Kidney (tissue), 14 donors: Measurements from ENCODE around the gene ECSIT. TPM values are rescaled to one million over a fixed set of nuclear protein-coding genes. Genes with fewer than 3 reads are reported as not detected.

ENCODE experiments used
- DNase-seq, 5 donors: peaks; one replicate each; pipeline ENCODE4 v3.0.0-alpha.2; 2013 to 2020
- FAIRE-seq: peaks from 2 replicates; lab custom pipeline; 2012; peaks lifted over from hg19 to GRCh38; lab: Jason Lieb, UNC
- H3K27ac ChIP-seq, 2 donors: one replicate each; pipeline ENCODE4 v1.7.0; 2013; ENCODE audit warnings: low read depth in 2 of 2, low read length in 2 of 2, inconsistent platforms in 1 of 2
- H3K27me3 ChIP-seq: one replicate; pipeline ENCODE4 v1.7.1; 2013; ENCODE audit warnings: low read length, inconsistent platforms; ENCODE audit not compliant: control insufficient read depth, insufficient read depth
- H3K36me3 ChIP-seq, 3 donors: one replicate each; pipeline versions ENCODE4 v1.7.0 to v1.7.1; 2013; ENCODE audit warnings: low read length in 3 of 3, control low read depth in 1 of 3, inconsistent platforms in 1 of 3; ENCODE audit not compliant: insufficient read depth in 3 of 3, control insufficient read depth in 2 of 3
- H3K4me1 ChIP-seq, 3 donors: one replicate each; pipeline versions ENCODE4 v1.7.0 to v1.7.1; 2013; ENCODE audit warnings: low read length in 3 of 3, inconsistent platforms in 1 of 3, low read depth in 1 of 3; ENCODE audit not compliant: control insufficient read depth in 2 of 3, insufficient read depth in 2 of 3
- H3K4me3 ChIP-seq, 3 donors: one replicate each; pipeline versions ENCODE4 v1.7.0 to v1.8.1; 2013; ENCODE audit warnings: low read length in 3 of 3, control low read depth in 1 of 3, inconsistent platforms in 1 of 3
- H3K9ac ChIP-seq, 3 donors: one replicate each; pipeline versions ENCODE4 v1.7.0 to v1.7.1; 2013; ENCODE audit warnings: low read length in 3 of 3, control low read depth in 1 of 3, inconsistent platforms in 1 of 3
- H3K9me3 ChIP-seq, 3 donors: one replicate each; pipeline versions ENCODE4 v1.7.0 to v1.7.1; 2013; ENCODE audit warnings: low read length in 3 of 3, control low read depth in 1 of 3, inconsistent platforms in 1 of 3; ENCODE audit not compliant: control insufficient read depth in 2 of 3, insufficient read depth in 1 of 3
- intact Hi-C: fragments of 100-400 bp; cut with DNase I; formaldehyde crosslinking; loops from one replicate; pipeline ENCODE4 v1.11.1; 2022
- polyA plus RNA-seq: library from polyadenylated mRNA; stranded (reverse); fragments of 350-450 nt; fragmentation: Illumina TruSeq; extraction: RNeasy Lipid Tissue Mini Kit (QIAGEN cat#74804); gene quantifications from one replicate; pipeline ENCODE4 v1.2.3, GENCODE V29; 2014; ENCODE audit warnings: low read depth, low replicate concordance; ENCODE audit not compliant: insufficient read depth
- total RNA-seq: library from RNA; stranded (reverse); fragmentation: NEBNext Ultra II Directional; extraction: Animal tissue kit (Norgen Biotek cat#: 25700); gene quantifications from one replicate; pipeline ENCODE4 v1.2.1, GENCODE V29; 2021
- TF ChIP-seq, protein P1 (sequence below): IDR thresholded peaks from 3 replicates; pipeline ENCODE4 v1.5.1; 2012; ENCODE audit warnings: mild to moderate bottlenecking, moderate library complexity, borderline replicate concordance; ENCODE audit not compliant: insufficient read depth; ENCODE audit errors: extremely low read depth
- donor health status: control.
- donor health status: control.
- donor health status: control.
- donor health status: control.
- donor health status: control.
- donor health status: DM: yes; HTN: yes; CAD: no.
- donor health status: Normal renal cell carcinoma (clear cell type).

Gene ECSIT
- total and polyA plus RNA-seq, 2 donors from 2014 or later = 33.8 to 83.4 TPM

DNA sequence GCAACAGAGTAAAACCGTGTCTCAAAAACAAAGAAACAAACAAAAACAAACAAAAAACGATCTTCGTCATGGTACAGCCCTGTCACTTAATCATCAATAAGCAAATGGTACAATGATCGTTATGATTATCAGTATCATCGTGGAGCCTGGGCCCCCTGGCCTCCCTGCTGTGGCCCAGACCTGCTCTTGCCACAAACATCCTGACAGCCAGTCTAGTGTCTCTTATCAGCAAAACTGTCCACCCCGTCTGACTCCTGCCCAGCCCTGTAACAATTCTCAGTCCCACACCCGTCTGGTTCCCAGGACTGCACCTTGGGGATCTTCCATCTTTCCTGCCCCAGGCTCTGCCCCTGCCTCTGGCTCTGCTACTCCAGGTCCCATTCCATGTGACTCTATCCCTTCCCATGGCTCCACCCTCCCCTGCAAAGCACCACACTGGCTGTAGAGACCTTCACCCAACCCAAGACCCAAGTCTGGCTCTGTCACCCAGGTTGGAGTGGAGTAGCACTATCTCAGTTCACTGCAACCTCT lies 29.0 kb downstream of the ECSIT start:
- Histone ChIP-seq H3K9me3 (no peaks in the 10 kb centered on the region), H3K27me3 (no peaks in the 10 kb centered on the region), H3K9ac (no peak overlapping the region), H3K27ac (no peak overlapping the region), H3K4me3 (no peak overlapping the region), H3K36me3 (peaks cover 0 to 3% (median 0%) of the 10 kb centered on the region in 3 donors), H3K4me1 (peaks cover 0 to 4% (median 0%) of the 10 kb centered on the region in 3 donors)
- intact Hi-C loops = no loop called here
- FAIRE-seq = no peak
- no peak for DNase-seq
- TF ChIP-seq, protein P1, sequence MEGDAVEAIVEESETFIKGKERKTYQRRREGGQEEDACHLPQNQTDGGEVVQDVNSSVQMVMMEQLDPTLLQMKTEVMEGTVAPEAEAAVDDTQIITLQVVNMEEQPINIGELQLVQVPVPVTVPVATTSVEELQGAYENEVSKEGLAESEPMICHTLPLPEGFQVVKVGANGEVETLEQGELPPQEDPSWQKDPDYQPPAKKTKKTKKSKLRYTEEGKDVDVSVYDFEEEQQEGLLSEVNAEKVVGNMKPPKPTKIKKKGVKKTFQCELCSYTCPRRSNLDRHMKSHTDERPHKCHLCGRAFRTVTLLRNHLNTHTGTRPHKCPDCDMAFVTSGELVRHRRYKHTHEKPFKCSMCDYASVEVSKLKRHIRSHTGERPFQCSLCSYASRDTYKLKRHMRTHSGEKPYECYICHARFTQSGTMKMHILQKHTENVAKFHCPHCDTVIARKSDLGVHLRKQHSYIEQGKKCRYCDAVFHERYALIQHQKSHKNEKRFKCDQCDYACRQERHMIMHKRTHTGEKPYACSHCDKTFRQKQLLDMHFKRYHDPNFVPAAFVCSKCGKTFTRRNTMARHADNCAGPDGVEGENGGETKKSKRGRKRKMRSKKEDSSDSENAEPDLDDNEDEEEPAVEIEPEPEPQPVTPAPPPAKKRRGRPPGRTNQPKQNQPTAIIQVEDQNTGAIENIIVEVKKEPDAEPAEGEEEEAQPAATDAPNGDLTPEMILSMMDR = no peak

DNA sequence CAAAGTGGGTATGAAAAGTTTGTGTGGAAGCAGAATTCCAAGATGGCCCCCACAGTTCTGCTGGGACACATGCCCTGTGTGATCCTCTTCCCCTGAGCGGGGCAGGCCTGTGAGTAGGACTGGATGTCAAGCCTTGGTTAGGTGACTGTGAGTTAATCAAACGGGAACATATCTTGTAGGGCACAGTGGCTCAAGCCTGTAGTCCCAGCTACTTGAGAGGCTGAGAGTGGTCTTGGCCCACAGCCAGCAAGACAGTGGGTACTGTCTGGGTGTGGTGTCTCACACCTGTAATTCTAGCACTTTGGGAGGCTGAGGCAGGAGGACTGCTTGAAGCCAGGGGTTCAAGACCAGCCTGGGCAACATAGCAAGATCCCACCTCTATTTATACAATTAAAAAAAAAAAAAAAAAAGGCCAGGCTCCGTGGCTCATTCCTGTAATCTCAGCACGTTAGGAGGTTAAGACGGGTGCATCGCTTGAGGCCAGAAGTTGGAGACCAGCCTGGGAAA lies 29.7 kb downstream of the ECSIT start:
- no peak for DNase-seq
- Histone ChIP-seq H3K4me3 (no peak overlapping the region), H3K27me3 (no peaks in the 10 kb centered on the region), H3K9me3 (no peaks in the 10 kb centered on the region), H3K9ac (no peak overlapping the region), H3K36me3 (peaks cover 0 to 3% (median 0%) of the 10 kb centered on the region in 3 donors), H3K4me1 (no peaks in the 10 kb centered on the region), H3K27ac (no peak overlapping the region)
- TF ChIP-seq, protein P1 = no peak
- intact Hi-C loops = no loop called here
- FAIRE-seq = no peak

DNA sequence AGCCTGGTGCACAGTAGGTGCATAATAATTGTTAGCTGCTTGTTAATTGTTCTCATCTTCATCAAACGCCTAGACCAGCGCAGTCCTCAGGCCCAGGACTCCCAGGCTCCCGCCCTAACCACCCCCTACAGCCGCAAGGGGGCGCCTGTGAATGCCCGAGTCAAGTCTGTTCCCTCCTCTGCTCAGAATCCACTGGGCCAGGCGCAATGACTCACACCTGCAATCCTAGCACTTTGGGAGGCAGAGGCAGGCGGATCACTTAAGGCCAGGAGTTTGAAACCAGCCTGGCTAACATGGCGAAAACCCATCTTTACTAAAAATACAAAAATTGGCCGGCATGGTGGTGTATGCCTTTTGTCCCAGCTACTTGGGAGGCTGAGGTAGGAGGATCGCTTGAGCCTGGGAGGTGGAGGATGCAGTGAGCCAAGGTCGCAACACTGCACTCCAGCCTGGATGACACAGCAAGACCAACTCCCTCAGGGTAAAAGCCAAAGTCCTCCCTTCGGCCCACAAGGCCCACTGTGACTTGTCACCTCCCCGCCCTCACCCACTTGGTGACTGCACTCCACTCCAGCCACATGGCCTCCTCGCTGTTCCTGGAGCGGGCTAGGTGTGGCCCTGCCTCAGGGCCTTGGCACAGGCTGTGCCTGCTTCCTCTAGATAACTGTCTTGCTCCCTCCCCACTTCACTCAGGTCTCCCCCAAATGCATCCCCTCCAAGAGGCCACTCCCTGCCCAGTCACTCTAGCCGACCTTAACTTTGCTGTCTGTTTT lies 32.4 kb downstream of the ECSIT start:
- Histone ChIP-seq H3K36me3 (peaks cover 0 to 3% (median 0%) of the 10 kb centered on the region in 3 donors), H3K27ac (no peak overlapping the region), H3K4me3 (no peak overlapping the region), H3K9ac (no peak overlapping the region), H3K4me1 (no peaks in the 10 kb centered on the region), H3K9me3 (no peaks in the 10 kb centered on the region), H3K27me3 (no peaks in the 10 kb centered on the region)
- TF ChIP-seq, protein P1 = peak; percentile 42
- intact Hi-C loops = no loop called here
- DNase-seq (peak in 4 of 5 donors; percentile 50 to 66 (median 60)), FAIRE-seq (no peak)
